OCI-LY7 (cell line): ENCODE results near the gene KCNK5.

Experiments
- EZH2phosphoT487 ChIP-seq: fragments of 200-600 bp; sonication (generic); IDR thresholded peaks from 2 replicates; pipeline ENCODE4 v1.6.1; 2018; ENCODE audit warnings: low read depth, borderline replicate concordance, mild to moderate bottlenecking, mixed run types, antibody characterized with exemption, low read length, moderate library complexity, mixed read lengths
- TF ChIP-seq, protein P1 (sequence below): fragments of 200-600 bp; sonication (generic); conservative IDR thresholded peaks from 2 replicates; pipeline ENCODE4 v1.5.1; 2014; ENCODE audit warnings: mild to moderate bottlenecking, antibody characterized with exemption, low read length, moderate library complexity, mixed read lengths

DNA sequence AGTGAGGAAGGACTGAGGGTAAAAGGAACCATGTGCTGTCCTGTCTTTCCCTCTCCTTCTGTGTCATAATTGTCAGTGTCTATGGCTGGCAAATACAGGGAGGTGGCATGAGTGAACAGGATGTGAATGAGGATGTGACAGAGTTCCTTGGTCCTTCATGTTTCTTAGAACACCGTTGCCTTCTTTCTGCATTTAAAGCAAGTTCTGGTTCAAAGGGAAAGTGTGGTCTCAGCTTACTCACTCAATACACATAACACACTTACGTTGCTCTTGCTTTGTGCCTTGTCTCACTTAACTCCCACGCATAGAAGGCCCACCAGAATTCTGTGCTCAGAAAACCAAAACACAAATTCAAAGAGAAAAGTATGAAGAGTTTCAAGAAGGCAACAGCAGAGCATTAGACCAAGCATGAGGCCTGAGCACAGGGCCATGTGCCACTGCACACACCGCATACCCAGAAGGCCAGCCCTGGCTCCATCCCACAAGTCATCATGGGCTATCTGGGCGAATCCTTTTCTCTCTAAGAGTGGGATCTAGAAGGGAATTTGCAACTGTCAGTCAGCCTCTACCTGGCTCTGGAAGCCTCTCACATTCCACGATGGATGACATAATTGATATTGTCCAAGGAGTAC is 75.4 kb downstream of the KCNK5 start:
- TF ChIP-seq, protein P1, sequence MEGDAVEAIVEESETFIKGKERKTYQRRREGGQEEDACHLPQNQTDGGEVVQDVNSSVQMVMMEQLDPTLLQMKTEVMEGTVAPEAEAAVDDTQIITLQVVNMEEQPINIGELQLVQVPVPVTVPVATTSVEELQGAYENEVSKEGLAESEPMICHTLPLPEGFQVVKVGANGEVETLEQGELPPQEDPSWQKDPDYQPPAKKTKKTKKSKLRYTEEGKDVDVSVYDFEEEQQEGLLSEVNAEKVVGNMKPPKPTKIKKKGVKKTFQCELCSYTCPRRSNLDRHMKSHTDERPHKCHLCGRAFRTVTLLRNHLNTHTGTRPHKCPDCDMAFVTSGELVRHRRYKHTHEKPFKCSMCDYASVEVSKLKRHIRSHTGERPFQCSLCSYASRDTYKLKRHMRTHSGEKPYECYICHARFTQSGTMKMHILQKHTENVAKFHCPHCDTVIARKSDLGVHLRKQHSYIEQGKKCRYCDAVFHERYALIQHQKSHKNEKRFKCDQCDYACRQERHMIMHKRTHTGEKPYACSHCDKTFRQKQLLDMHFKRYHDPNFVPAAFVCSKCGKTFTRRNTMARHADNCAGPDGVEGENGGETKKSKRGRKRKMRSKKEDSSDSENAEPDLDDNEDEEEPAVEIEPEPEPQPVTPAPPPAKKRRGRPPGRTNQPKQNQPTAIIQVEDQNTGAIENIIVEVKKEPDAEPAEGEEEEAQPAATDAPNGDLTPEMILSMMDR: no peak
- TF ChIP-seq EZH2phosphoT487: no peak
